H1 (cell line): ENCODE results near the gene GCGR. TPM values are rescaled to one million over a fixed set of nuclear protein-coding genes. Genes with fewer than 3 reads are reported as not detected.

Experiments
- CHD7 ChIP-seq: fragments of 300-600 bp; sonication (generic); IDR thresholded peaks from 2 replicates; pipeline ENCODE4 v1.7.1; 2012; ENCODE audit warnings: low read length, moderate library complexity, mild to moderate bottlenecking, inconsistent platforms; ENCODE audit not compliant: insufficient replicate concordance
- EP300 ChIP-seq, 2 experiments: IDR thresholded peaks; 1 replicate in 1 of 2; 2 replicates in 1 of 2; pipeline ENCODE4 v1.6.1; 2011 to 2012; ENCODE audit warnings: low read depth in 2 of 2, low read length in 2 of 2, mild to moderate bottlenecking in 2 of 2, borderline replicate concordance in 1 of 2, inconsistent platforms in 1 of 2, moderate library complexity in 1 of 2
- MAX ChIP-seq: IDR thresholded peaks from 2 replicates; pipeline ENCODE4 v1.6.1; 2012; ENCODE audit warnings: inconsistent platforms
- SP2 ChIP-seq: IDR thresholded peaks from 2 replicates; pipeline ENCODE4 v1.6.1; 2012; ENCODE audit warnings: mild to moderate bottlenecking, low read length, inconsistent platforms
- polyA plus RNA-seq, 7 experiments: library from polyadenylated mRNA; depleted of rRNA in 3 of 7; stranded (reverse) in 5 of 7; unstranded in 2 of 7; fragments of >200 nt in 5 of 7; fragments of 200-250 nt in 2 of 7; gene quantifications; 1 replicate in 5 of 7; 2 replicates in 1 of 7; 4 replicates in 1 of 7; pipeline versions ENCODE4 v1.2.1 to v1.2.3, GENCODE V29; 2011 to 2013; ENCODE audit warnings: missing spikeins in 2 of 7, mixed read lengths in 2 of 7
- total RNA-seq: library from RNA; stranded (reverse); fragmentation: NEBNext Ultra II Directional; extraction: Animal tissue kit (Norgen Biotek cat#: 25700); gene quantifications from 2 replicates; pipeline ENCODE4 v1.2.1, GENCODE V29; 2021

GCGR gene
- total and polyA plus RNA-seq, 2 of the 8 experiments (the other 6 are each of a cell fraction or from before 2014, with no cell fraction given) = 0.44 to 0.56 TPM

GRCh38 chr17:81852237-81852636, 48.3 kb downstream of the GCGR start (continued):
- TF ChIP-seq CHD7 (no peak), SP2 (no peak), EP300 (IDR thresholded peaks at IDR 0.05; ENCODE audit: borderline replicate concordance in 1 of 2, low read depth in 2 of 2, low read length in 2 of 2) (no peak), MAX (no peak)
